Measurements from ENCODE around the gene LYZL2.

The LYZL2 gene

GRCh38 chr10:30591249-30591670, 38.3 kb downstream of the LYZL2 start:
- no peak for DNase-seq (ENCODE audit: extremely low read depth, insufficient read length)
- H3K27me3 ChIP-seq (replicated peaks; ENCODE audit: control insufficient read depth, insufficient read depth, low read length) = peaks cover 3% of the 10 kb centered on the region; the same call in 1 of the 2 replicates
- TF ChIP-seq, protein P1, sequence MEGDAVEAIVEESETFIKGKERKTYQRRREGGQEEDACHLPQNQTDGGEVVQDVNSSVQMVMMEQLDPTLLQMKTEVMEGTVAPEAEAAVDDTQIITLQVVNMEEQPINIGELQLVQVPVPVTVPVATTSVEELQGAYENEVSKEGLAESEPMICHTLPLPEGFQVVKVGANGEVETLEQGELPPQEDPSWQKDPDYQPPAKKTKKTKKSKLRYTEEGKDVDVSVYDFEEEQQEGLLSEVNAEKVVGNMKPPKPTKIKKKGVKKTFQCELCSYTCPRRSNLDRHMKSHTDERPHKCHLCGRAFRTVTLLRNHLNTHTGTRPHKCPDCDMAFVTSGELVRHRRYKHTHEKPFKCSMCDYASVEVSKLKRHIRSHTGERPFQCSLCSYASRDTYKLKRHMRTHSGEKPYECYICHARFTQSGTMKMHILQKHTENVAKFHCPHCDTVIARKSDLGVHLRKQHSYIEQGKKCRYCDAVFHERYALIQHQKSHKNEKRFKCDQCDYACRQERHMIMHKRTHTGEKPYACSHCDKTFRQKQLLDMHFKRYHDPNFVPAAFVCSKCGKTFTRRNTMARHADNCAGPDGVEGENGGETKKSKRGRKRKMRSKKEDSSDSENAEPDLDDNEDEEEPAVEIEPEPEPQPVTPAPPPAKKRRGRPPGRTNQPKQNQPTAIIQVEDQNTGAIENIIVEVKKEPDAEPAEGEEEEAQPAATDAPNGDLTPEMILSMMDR (IDR thresholded peaks at IDR 0.05; ENCODE audit: insufficient read depth, low read length, poor library complexity, severe bottlenecking) = peak; percentile 71
- no peak overlapping the region for H3K4me3 ChIP-seq (replicated peaks; ENCODE audit: low read depth, low read length)
- H3K36me3 ChIP-seq (ENCODE audit: control insufficient read depth, insufficient read depth, low read length) = no peaks in the 10 kb centered on the region

DNA sequence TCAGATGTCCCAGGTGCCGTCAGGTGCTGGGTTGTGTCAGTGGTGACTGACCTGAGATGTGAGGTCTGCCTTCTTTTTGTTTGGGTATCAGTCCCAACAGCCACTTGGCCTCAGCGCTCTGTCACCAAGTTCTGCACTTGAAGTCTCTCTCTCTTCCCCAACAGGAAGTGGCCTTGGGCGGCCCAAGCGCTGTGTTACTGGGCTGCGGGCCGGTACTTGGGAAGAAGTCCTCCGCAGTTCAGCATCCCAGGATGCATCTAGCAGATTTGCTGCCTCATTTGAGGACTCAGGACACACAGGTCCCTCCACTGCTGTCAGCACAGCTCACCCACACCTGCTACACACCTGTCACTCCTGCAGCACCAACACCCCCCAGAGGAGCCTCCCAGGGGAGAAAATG, 40.1 kb downstream of the LYZL2 start:
- no peak overlapping the region for H3K4me3 ChIP-seq (replicated peaks; ENCODE audit: low read depth, low read length)
- DNase-seq (ENCODE audit: extremely low read depth, insufficient read length) = no peak
- TF ChIP-seq, protein P1 (IDR thresholded peaks at IDR 0.05; ENCODE audit: insufficient read depth, low read length, poor library complexity, severe bottlenecking) = no peak
- no peaks in the 10 kb centered on the region for H3K36me3 ChIP-seq (ENCODE audit: control insufficient read depth, insufficient read depth, low read length)
- peaks cover 2% of the 10 kb centered on the region; the same call in 1 of the 2 replicates for H3K27me3 ChIP-seq (replicated peaks; ENCODE audit: control insufficient read depth, insufficient read depth, low read length)

GRCh38 chr10:30587522-30588031, 42.0 kb downstream of the LYZL2 start:
- peak; percentile 73 for DNase-seq (ENCODE audit: extremely low read depth, insufficient read length)

DNA sequence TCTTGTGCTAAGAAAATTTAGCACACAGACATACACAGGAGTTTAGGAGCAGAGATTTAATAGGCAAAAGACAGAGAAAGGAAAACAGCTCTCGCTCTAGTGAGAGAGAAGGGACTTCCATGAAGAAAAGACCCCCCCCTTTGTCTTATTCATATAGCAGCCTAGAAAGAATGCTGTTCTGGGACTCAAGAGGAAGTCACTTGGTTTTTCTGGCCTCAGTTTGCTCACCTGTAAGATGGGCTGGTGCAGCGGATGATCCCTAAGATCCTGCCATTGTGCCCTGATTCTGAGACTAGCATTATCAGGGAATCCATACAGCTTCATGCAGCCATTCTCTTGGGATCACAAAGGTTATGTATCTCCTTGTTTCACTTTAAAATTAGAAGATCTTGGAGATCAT, 42.7 kb downstream of the LYZL2 start:
- Histone ChIP-seq H3K4me3 (replicated peaks; ENCODE audit: low read depth, low read length) (no peak overlapping the region), H3K27me3 (replicated peaks; ENCODE audit: control insufficient read depth, insufficient read depth, low read length) (no peaks in the 10 kb centered on the region), H3K36me3 (ENCODE audit: control insufficient read depth, insufficient read depth, low read length) (no peaks in the 10 kb centered on the region)
- DNase-seq (ENCODE audit: extremely low read depth, insufficient read length) = no peak
- TF ChIP-seq, protein P1 (IDR thresholded peaks at IDR 0.05; ENCODE audit: insufficient read depth, low read length, poor library complexity, severe bottlenecking) = no peak

More at GRCh38 chr10:30587522-30588031, 42.0 kb downstream of the LYZL2 start:
- no peak overlapping the region for H3K4me3 ChIP-seq (replicated peaks; ENCODE audit: low read depth, low read length)
- H3K27me3 ChIP-seq (replicated peaks; ENCODE audit: control insufficient read depth, insufficient read depth, low read length) = no peaks in the 10 kb centered on the region
- H3K36me3 ChIP-seq (ENCODE audit: control insufficient read depth, insufficient read depth, low read length) = no peaks in the 10 kb centered on the region
- TF ChIP-seq, protein P1 (IDR thresholded peaks at IDR 0.05; ENCODE audit: insufficient read depth, low read length, poor library complexity, severe bottlenecking) = peak; percentile 11

DNA sequence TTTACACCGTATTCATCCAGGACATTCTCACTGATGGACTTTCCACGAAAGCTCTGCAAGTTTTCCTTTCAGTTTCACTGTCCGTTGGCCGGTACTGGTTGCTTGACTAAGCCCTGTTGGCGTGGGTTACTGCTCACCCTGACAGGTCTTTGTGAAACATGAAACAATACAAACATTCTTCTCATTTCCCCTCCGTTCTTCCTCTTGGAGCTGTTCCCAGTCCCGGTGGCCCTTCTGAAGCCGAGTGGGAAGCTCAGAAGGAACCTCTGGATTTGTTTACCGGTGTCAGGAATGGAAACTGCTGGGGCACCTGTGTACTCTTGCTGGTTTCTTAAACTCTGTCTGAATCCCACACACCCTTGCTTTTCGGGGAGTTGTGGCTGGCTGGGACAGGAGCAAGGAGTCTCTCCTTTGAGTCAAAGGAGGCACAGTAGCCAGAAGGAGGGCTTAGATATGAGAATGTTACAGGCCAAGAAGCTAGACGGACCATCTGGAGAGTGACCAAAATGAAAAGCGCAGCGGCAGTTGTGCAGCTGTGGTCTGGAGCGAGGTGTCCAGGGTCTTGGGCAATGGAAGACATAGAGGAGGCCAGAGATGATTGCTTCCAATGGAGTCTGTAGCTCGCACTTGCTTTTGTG, 45.7 kb downstream of the LYZL2 start:
- no peaks in the 10 kb centered on the region for H3K27me3 ChIP-seq (replicated peaks; ENCODE audit: control insufficient read depth, insufficient read depth, low read length)
- peak; percentile 23 for DNase-seq (ENCODE audit: extremely low read depth, insufficient read length)
- TF ChIP-seq, protein P1 (IDR thresholded peaks at IDR 0.05; ENCODE audit: insufficient read depth, low read length, poor library complexity, severe bottlenecking) = no peak
- H3K36me3 ChIP-seq (ENCODE audit: control insufficient read depth, insufficient read depth, low read length) = no peaks in the 10 kb centered on the region
- H3K4me3 ChIP-seq (replicated peaks; ENCODE audit: low read depth, low read length) = peak overlapping the region; percentile 52
